DND-41 (cell line): Measurements from ENCODE around the gene RAI14.

Experiments used
- EZH2 ChIP-seq: IDR thresholded peaks from 3 replicates; pipeline ENCODE4 v1.6.1; 2012; ENCODE audit warnings: borderline replicate concordance, low read depth, mild to moderate bottlenecking, moderate library complexity, low read length, inconsistent platforms; ENCODE audit not compliant: severe bottlenecking
- TF ChIP-seq, protein P1 (sequence below): IDR thresholded peaks from 2 replicates; pipeline ENCODE4 v1.5.1; 2012; ENCODE audit warnings: borderline replicate concordance, low read length, moderate library complexity, mild to moderate bottlenecking; ENCODE audit not compliant: poor library complexity, severe bottlenecking; ENCODE audit errors: extremely low read depth

DNA sequence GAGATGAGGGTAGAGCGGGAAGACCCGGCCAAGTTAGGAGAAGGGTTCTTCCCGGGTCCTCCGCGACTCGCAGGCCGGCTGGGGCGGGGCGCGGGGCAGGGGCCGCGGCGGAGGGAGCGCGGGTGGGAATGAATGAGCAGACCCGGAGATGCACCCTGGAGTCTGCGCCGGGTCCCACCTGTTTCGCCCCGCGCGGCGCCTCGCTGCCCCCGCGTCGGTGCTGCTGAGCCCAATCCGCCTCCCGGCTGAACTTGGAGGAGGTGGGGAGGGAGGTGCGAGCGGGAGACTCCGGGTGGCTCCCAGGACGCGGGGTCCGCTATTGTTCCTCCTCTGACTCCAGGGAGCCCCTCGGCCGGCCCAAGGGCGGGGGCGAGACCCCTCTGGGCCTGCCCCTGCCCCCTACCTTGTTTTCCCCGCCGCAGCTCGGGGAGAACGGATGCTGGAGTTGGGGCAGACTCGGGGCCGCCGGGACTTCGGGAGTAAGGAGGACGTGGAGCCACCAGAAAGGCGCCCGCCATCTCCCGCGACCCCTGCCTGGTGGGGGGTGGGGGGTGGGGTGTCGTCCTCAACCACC, 659 bp downstream of the RAI14 start:
- no peak for TF ChIP-seq EZH2
- TF ChIP-seq, protein P1, sequence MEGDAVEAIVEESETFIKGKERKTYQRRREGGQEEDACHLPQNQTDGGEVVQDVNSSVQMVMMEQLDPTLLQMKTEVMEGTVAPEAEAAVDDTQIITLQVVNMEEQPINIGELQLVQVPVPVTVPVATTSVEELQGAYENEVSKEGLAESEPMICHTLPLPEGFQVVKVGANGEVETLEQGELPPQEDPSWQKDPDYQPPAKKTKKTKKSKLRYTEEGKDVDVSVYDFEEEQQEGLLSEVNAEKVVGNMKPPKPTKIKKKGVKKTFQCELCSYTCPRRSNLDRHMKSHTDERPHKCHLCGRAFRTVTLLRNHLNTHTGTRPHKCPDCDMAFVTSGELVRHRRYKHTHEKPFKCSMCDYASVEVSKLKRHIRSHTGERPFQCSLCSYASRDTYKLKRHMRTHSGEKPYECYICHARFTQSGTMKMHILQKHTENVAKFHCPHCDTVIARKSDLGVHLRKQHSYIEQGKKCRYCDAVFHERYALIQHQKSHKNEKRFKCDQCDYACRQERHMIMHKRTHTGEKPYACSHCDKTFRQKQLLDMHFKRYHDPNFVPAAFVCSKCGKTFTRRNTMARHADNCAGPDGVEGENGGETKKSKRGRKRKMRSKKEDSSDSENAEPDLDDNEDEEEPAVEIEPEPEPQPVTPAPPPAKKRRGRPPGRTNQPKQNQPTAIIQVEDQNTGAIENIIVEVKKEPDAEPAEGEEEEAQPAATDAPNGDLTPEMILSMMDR = no peak
